Suppressor macrophage (primary cell): ENCODE results near the gene STK31.
"Not testable (repeated sequence)": the region's sequence is repeated elsewhere in the genome, so short reads cannot be mapped to it uniquely, and the experiment has no call there.

Experiments
- DNase-seq, 4 experiments: peaks; one replicate each; pipeline ENCODE4 v3.0.0-alpha.2; 2020 to 2022

The STK31 gene

GRCh38 chr7:23713285-23714149 is 3.5 kb downstream of the STK31 start:
- no peak for DNase-seq

- DNase-seq: no peak
Measured at GRCh38 chr7:23714150-23714464, 4.1 kb downstream of the STK31 start.

- no peak for DNase-seq
Measured at GRCh38 chr7:23714579-23714978, 4.6 kb downstream of the STK31 start.

- no peak for DNase-seq
Measured at GRCh38 chr7:23715099-23715498, 5.1 kb downstream of the STK31 start.

GRCh38 chr7:23717788-23718187 is 7.8 kb downstream of the STK31 start:
- no peak for DNase-seq

GRCh38 chr7:23721456-23721855 is 11.4 kb downstream of the STK31 start:
- DNase-seq: no peak

- DNase-seq: not testable (repeated sequence)
Measured at GRCh38 chr7:23722587-23723216, 12.7 kb downstream of the STK31 start.

- DNase-seq: not testable (repeated sequence)
Measured at GRCh38 chr7:23724113-23724512, 14.1 kb downstream of the STK31 start.

- no peak for DNase-seq
Measured at GRCh38 chr7:23742051-23742450, 32.0 kb downstream of the STK31 start.

GRCh38 chr7:23743226-23743625 is 33.2 kb downstream of the STK31 start:
- no peak for DNase-seq

- DNase-seq: no peak
Measured at GRCh38 chr7:23746629-23747028, 36.6 kb downstream of the STK31 start.

GRCh38 chr7:23751852-23752251 is 41.8 kb downstream of the STK31 start:
- DNase-seq: no peak

- not testable (repeated sequence) for DNase-seq
Measured at GRCh38 chr7:23758839-23759238, 48.8 kb downstream of the STK31 start.

- DNase-seq: no peak
Measured at GRCh38 chr7:23759671-23760391, 49.8 kb downstream of the STK31 start.

- no peak for DNase-seq
Measured at GRCh38 chr7:23765943-23766342, 55.9 kb downstream of the STK31 start.

GRCh38 chr7:23767514-23767913 is 57.5 kb downstream of the STK31 start:
- no peak for DNase-seq

GRCh38 chr7:23768022-23768421 is 58.0 kb downstream of the STK31 start:
- DNase-seq: no peak

GRCh38 chr7:23779185-23779800 is 69.3 kb downstream of the STK31 start:
- DNase-seq: not testable (repeated sequence)

GRCh38 chr7:23783115-23783514 is 73.1 kb downstream of the STK31 start:
- DNase-seq: no peak

GRCh38 chr7:23787272-23787671 is 77.3 kb downstream of the STK31 start:
- no peak for DNase-seq

- DNase-seq: no peak
Measured at GRCh38 chr7:23788843-23789242, 78.8 kb downstream of the STK31 start.

- DNase-seq: no peak
Measured at GRCh38 chr7:23791721-23792120, 81.7 kb downstream of the STK31 start.

- no peak for DNase-seq
Measured at GRCh38 chr7:23802720-23803397, 92.8 kb downstream of the STK31 start.
